ENCODE results near the gene RENBP. TPM values are rescaled to one million over a fixed set of nuclear protein-coding genes. Genes with fewer than 3 reads are reported as not detected.

RENBP gene
- total RNA-seq, 4 donors from 2014 or later, result 1.8 to 2.6 (median 2.0) TPM

DNA sequence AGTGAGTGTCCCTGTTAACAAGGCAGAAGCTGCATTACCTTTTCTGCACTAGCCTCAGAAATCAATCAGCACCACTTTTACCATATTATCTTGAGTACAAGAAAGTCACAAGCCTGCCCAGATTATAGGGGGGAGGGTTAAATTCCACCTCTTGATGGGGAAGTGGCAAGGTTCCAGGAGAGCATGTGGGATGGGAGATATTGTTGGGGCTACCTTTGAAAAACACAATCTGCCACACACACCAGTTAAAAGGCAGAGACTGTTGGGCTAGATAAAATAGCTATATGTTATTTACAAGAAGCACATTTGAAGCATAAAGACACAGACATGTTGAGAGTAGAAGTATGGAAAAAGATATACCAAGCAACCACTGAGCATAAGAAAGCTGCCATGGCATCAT, 46.5 kb downstream of the RENBP start:
- DNase-seq (no peak), ATAC-seq (no peak)
- no peaks in the 10 kb centered on the region for H3K9me3 ChIP-seq
- intact Hi-C loops (cut with DNase I; ENCODE audit: low total_unique reads), result no loop called here
- H3K27me3 ChIP-seq, result peaks cover 0 to 6% (median 0%) of the 10 kb centered on the region in 3 donors
- no peak for TF ChIP-seq POLR2A (IDR thresholded peaks at IDR 0.05)
- TF ChIP-seq CTCF (IDR thresholded peaks at IDR 0.05 in 4 of 5, conservative IDR thresholded peaks at IDR 0.05 in 1 of 5), result no peak
- no peak overlapping the region for H3K27ac ChIP-seq
- no peak overlapping the region for H3K4me3 ChIP-seq
- no peaks in the 10 kb centered on the region for H3K36me3 ChIP-seq
- in situ Hi-C loops (cut with MboI; ENCODE audit: low sequenced_read_pairs in 4 of 4), result no loop called here
- H3K4me1 ChIP-seq, result peaks cover 0 to 9% of the 10 kb centered on the region in 2 donors

- intact Hi-C loops (cut with DNase I; ENCODE audit: low total_unique reads) (no loop called here), in situ Hi-C loops (cut with MboI; ENCODE audit: low sequenced_read_pairs in 4 of 4) (no loop called here)
- DNase-seq, result no peak
- Histone ChIP-seq H3K27me3 (peaks cover 8 to 36% (median 28%) of the 10 kb centered on the region in 3 donors), H3K36me3 (no peaks in the 10 kb centered on the region), H3K27ac (no peak overlapping the region), H3K4me1 (no peaks in the 10 kb centered on the region), H3K9me3 (no peaks in the 10 kb centered on the region), H3K4me3 (no peak overlapping the region)
- no peak for ATAC-seq
- TF ChIP-seq CTCF (IDR thresholded peaks at IDR 0.05 in 4 of 5, conservative IDR thresholded peaks at IDR 0.05 in 1 of 5), result no peak
- TF ChIP-seq POLR2A (IDR thresholded peaks at IDR 0.05), result no peak
These were observed 55.3 kb downstream of the RENBP start for GRCh38 chrX:153889123-153889522.

- ATAC-seq (no peak), DNase-seq (no peak)
- no peaks in the 10 kb centered on the region for H3K36me3 ChIP-seq
- intact Hi-C loops (cut with DNase I; ENCODE audit: low total_unique reads) (no loop called here), in situ Hi-C loops (cut with MboI; ENCODE audit: low sequenced_read_pairs in 4 of 4) (no loop called here)
- peaks cover 10 to 37% (median 36%) of the 10 kb centered on the region in 3 donors for H3K27me3 ChIP-seq
- H3K4me3 ChIP-seq, result no peak overlapping the region
- no peaks in the 10 kb centered on the region for H3K4me1 ChIP-seq
- no peaks in the 10 kb centered on the region for H3K9me3 ChIP-seq
- no peak for TF ChIP-seq POLR2A (IDR thresholded peaks at IDR 0.05)
- no peak for TF ChIP-seq CTCF (IDR thresholded peaks at IDR 0.05 in 4 of 5, conservative IDR thresholded peaks at IDR 0.05 in 1 of 5)
- H3K27ac ChIP-seq, result no peak overlapping the region
These were observed 56.1 kb downstream of the RENBP start for GRCh38 chrX:153888344-153888743.

DNA sequence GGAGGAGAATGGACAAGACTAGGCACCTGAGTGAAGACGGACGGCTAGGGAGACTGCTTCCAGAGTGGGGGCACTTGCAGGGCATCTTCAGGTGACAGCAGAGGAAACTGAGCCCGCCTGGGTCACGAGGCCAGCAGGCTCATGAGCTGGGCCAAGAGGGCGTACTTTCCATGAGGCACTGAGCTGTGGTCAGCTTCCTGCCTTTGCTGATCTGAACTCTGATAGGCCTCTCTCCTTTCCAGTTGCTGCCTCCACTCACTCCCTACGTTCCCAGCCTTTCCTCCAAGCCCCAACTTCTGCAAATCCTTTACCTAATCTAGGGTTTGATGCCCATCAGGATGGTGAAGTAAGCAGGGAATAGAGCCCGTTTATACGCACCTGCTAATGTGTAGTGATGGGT, 57.1 kb downstream of the RENBP start:
- Histone ChIP-seq H3K27ac (no peak overlapping the region), H3K36me3 (no peaks in the 10 kb centered on the region), H3K27me3 (peaks cover 10 to 46% (median 42%) of the 10 kb centered on the region in 3 donors), H3K4me1 (no peaks in the 10 kb centered on the region), H3K9me3 (no peaks in the 10 kb centered on the region), H3K4me3 (no peak overlapping the region)
- in situ Hi-C loops (cut with MboI; ENCODE audit: low sequenced_read_pairs in 4 of 4) (no loop called here), intact Hi-C loops (cut with DNase I; ENCODE audit: low total_unique reads) (no loop called here)
- ATAC-seq (no peak), DNase-seq (no peak)
- no peak for TF ChIP-seq POLR2A (IDR thresholded peaks at IDR 0.05)
- TF ChIP-seq CTCF (IDR thresholded peaks at IDR 0.05 in 4 of 5, conservative IDR thresholded peaks at IDR 0.05 in 1 of 5), result no peak

GRCh38 chrX:153886915-153887314, 57.5 kb downstream of the RENBP start:
- no peak for DNase-seq
- no peak overlapping the region for H3K4me3 ChIP-seq
- H3K27me3 ChIP-seq, result peaks cover 10 to 50% (median 43%) of the 10 kb centered on the region in 3 donors
- intact Hi-C loops (cut with DNase I; ENCODE audit: low total_unique reads), result no loop called here
- no peak for ATAC-seq
- H3K4me1 ChIP-seq, result no peaks in the 10 kb centered on the region
- H3K9me3 ChIP-seq, result no peaks in the 10 kb centered on the region
- H3K36me3 ChIP-seq, result no peaks in the 10 kb centered on the region
- H3K27ac ChIP-seq, result no peak overlapping the region
- TF ChIP-seq POLR2A (IDR thresholded peaks at IDR 0.05), result no peak
- TF ChIP-seq CTCF (IDR thresholded peaks at IDR 0.05 in 4 of 5, conservative IDR thresholded peaks at IDR 0.05 in 1 of 5), result no peak
- in situ Hi-C loops (cut with MboI; ENCODE audit: low sequenced_read_pairs in 4 of 4), result no loop called here
